ENCODE results near the gene CNKSR3.

DNA sequence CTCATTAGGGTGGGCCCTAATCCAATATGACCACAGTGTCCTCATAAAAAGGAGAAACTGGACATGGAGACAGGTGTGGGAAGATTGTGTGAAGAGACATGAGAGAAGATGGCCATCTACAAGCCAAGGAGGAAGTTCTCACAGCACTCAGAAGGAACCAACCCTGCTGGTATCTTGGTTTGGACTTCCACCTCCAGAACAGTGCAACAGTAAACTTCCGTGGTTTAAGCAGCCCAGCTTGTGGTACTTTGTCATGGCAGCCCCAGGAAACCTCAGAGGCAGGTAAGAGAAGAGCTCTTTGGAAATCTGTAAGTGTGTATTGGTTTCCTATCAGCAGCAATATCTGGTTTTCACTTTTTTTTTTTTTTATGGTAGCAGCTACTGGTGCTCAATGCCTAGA, 16.5 kb upstream of the CNKSR3 start:
- TF ChIP-seq, protein P1, sequence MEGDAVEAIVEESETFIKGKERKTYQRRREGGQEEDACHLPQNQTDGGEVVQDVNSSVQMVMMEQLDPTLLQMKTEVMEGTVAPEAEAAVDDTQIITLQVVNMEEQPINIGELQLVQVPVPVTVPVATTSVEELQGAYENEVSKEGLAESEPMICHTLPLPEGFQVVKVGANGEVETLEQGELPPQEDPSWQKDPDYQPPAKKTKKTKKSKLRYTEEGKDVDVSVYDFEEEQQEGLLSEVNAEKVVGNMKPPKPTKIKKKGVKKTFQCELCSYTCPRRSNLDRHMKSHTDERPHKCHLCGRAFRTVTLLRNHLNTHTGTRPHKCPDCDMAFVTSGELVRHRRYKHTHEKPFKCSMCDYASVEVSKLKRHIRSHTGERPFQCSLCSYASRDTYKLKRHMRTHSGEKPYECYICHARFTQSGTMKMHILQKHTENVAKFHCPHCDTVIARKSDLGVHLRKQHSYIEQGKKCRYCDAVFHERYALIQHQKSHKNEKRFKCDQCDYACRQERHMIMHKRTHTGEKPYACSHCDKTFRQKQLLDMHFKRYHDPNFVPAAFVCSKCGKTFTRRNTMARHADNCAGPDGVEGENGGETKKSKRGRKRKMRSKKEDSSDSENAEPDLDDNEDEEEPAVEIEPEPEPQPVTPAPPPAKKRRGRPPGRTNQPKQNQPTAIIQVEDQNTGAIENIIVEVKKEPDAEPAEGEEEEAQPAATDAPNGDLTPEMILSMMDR (IDR thresholded peaks at IDR 0.05): no peak
- TF ChIP-seq POLR2A (IDR thresholded peaks at IDR 0.05) (no peak), POLR2AphosphoS5 (IDR thresholded peaks at IDR 0.05; ENCODE audit: insufficient read depth in 1 of 2, low read depth in 1 of 2) (no peak)
